HL-60/S4 (cell line): Measurements from ENCODE around the gene INTS7.

ENCODE experiments used
- in situ Hi-C: fragments of 300-500 bp; cut with MboI; formaldehyde crosslinking; loops from 2 replicates; pipeline ENCODE4 v1.14.3; 2022; ENCODE audit warnings: low sequenced_read_pairs

The INTS7 gene, protein sequence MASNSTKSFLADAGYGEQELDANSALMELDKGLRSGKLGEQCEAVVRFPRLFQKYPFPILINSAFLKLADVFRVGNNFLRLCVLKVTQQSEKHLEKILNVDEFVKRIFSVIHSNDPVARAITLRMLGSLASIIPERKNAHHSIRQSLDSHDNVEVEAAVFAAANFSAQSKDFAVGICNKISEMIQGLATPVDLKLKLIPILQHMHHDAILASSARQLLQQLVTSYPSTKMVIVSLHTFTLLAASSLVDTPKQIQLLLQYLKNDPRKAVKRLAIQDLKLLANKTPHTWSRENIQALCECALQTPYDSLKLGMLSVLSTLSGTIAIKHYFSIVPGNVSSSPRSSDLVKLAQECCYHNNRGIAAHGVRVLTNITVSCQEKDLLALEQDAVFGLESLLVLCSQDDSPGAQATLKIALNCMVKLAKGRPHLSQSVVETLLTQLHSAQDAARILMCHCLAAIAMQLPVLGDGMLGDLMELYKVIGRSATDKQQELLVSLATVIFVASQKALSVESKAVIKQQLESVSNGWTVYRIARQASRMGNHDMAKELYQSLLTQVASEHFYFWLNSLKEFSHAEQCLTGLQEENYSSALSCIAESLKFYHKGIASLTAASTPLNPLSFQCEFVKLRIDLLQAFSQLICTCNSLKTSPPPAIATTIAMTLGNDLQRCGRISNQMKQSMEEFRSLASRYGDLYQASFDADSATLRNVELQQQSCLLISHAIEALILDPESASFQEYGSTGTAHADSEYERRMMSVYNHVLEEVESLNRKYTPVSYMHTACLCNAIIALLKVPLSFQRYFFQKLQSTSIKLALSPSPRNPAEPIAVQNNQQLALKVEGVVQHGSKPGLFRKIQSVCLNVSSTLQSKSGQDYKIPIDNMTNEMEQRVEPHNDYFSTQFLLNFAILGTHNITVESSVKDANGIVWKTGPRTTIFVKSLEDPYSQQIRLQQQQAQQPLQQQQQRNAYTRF

GRCh38 chr1:212035123-212035834 lies at the start of gene INTS7, which contains the start of gene DTL:
INTS7 (minus strand) TSS chr1:212035557; CDS start chr1:212035437, 120 bp downstream.
DTL (plus strand) TSS chr1:212035748; CDS start chr1:212035891, 143 bp downstream.
- in situ Hi-C loops, result loop anchor here (25.0 kb wide), 1 partner anchor 348 kb away; the partner anchor contains the start of gene NEK2

DNA sequence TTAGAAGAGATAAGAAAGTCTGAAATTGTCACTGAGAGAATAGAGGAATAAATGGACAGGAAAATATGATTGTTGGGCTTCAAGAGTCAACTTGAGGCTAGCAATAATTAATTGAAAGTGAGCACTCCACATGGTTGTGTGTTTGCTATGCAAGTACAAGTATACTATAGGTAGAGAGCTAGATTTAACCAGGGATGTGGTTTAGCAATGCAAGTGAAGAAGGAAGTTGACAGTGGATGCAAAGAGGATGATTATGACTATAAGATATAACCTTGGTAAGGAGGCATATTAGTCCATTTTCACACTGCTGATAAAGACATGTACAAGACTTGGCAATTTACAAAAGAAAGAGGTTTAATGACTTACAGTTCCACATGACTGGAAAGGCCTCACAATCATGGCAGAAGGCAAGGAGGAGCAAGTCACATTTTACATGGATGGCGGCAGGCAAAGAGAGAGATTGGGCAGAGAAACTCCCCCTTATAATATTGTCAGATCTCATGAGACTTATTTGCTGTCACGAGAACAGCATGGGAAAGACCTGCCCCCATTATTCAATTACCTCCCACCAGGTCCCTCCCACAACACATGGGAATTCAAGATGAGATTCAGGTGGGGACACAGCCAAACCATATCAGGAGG lies 47.5 kb upstream of the INTS7 start:
- in situ Hi-C loops, result no loop called here

GRCh38 chr1:212078826-212079225 lies 43.5 kb upstream of the INTS7 start:
- in situ Hi-C loops, result no loop called here

- in situ Hi-C loops, result no loop called here
Measured at GRCh38 chr1:212077028-212077427, 41.7 kb upstream of the INTS7 start.

DNA sequence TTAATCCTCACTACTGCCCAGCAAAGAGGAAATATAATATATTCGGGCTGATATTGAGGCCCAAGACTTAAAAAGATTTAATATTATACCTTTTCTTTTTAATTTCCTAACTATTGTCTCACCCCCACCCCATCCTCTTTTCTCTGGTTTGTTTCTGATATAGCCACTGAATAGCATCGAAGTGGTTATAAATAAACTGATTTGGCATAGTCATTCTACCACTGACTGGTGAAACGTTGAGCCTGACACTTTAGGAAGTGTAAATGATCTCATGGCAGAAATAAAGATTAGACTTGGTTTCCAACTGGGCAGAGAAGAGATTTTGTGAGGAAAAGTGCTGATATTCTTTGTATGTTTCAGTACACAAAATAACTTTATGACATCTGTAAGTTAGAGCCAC lies 39.5 kb upstream of the INTS7 start:
- in situ Hi-C loops, result no loop called here

GRCh38 chr1:212074313-212074712 lies 39.0 kb upstream of the INTS7 start:
- in situ Hi-C loops, result no loop called here

- in situ Hi-C loops, result no loop called here
Measured at GRCh38 chr1:212073490-212073889, 38.1 kb upstream of the INTS7 start.

GRCh38 chr1:212072047-212072446 lies 36.7 kb upstream of the INTS7 start:
- in situ Hi-C loops, result no loop called here

- in situ Hi-C loops, result no loop called here
Measured at GRCh38 chr1:212070720-212071302, 35.5 kb upstream of the INTS7 start.

DNA sequence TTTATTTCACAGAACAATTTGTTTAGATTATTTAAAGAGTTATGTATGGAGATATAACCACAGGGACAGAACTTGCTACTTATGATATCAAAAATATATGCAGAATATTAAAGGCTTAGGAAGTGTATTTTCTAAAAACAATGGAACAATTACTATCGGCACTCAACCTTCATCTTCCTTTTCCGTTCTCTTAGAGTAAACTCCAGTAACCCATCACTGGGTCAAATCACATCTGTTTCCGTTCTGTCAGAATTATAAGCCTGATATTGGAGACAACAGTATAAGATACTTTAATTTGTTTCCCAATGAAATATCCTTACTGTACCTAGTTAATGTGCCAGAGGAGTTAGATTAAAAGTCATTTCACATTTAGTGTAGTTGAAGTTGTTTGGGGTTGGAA lies 32.4 kb upstream of the INTS7 start:
- in situ Hi-C loops, result loop anchor here (10.0 kb wide), 1 partner anchor 387 kb away; no protein-coding TSS in a partner anchor

- in situ Hi-C loops, result loop anchor here (10.0 kb wide), 1 partner anchor 392 kb away; no protein-coding TSS in a partner anchor
Measured at GRCh38 chr1:212062832-212063438, 27.6 kb upstream of the INTS7 start.

DNA sequence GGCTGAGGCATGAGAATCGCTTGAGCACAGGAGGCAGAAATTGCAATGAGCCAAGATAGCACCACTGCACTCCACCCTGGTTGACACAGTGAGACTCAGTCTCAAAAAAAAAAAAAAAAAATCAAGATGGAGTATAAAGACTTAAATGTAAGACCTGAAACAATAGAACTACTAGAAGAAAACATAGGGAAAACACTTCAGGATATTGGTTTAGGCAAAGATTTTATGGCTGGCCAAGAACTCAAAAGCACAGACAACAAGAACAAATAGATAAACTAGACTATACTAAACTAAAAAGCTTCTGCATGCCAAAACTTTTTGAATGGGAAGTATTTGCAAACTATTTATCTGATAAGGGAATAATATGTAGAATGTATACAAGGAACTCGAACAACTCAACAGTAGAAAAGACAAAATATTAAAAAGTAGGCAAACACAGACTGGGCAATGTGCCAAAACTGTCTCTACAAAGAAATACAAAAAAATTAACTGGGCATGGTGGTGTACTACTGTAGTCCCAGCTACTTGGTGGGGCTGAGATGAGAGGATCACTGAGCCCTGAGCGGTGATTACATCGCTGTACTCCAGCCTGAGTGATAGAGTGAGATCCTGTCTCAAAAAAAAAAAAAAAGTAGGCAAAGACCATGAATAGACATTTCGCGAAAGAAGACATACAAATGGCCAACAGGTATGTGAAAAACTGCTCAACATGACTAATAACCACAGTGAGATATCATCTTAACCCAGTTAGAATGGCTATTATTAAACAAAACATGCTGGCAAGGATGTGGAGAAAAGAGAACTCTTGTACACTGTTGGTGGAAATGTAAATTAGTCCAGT lies 25.5 kb upstream of the INTS7 start:
- in situ Hi-C loops, result loop anchor here (10.0 kb wide), 1 partner anchor 394 kb away; no protein-coding TSS in a partner anchor

DNA sequence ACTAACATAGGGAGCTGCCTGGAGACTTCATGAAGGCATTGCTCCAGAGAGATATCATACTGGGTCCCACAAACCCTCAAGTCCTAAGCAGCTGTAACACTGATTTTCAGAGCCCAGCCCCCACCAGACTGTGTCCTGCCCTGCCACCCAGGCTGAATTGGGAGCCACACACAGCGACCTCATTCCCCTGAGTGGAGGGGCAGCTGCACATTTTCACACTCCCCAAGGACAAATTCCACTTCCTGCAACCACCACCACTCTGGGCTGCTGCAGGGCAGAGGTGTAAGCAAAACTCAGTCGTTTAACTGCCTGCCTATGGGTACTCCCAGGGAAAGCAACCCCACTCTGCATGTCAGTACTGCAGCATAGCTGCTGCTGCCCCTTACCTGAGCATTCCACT lies 20.0 kb upstream of the INTS7 start:
- in situ Hi-C loops, result no loop called here

GRCh38 chr1:212053993-212054392 lies 18.6 kb upstream of the INTS7 start:
- in situ Hi-C loops, result no loop called here

- in situ Hi-C loops, result loop anchor here (25.0 kb wide), 1 partner anchor 359 kb away; the partner anchor contains the start of gene NEK2
Measured at GRCh38 chr1:212045981-212046380, 10.6 kb upstream of the INTS7 start.

DNA sequence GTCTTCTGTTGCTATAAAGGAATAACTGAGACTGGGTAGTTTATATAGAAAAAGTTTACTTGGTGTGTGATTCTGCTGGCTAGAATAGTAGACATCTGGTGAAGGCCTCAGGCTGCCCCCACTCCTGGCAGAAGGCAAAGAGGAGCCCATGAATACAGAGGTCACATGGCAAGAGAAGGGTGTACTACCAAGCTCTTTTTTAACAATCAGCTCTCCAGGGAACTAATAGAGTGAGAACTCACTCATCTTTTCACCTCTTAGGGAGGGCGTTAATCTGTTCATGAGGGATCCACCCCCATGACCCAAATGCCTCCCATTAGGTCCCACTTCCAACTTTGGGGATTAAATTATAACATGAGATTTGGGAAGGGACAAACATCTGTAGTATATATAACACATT lies 9.5 kb upstream of the INTS7 start:
- in situ Hi-C loops, result loop anchor here (25.0 kb wide), 1 partner anchor 358 kb away; the partner anchor contains the start of gene NEK2

DNA sequence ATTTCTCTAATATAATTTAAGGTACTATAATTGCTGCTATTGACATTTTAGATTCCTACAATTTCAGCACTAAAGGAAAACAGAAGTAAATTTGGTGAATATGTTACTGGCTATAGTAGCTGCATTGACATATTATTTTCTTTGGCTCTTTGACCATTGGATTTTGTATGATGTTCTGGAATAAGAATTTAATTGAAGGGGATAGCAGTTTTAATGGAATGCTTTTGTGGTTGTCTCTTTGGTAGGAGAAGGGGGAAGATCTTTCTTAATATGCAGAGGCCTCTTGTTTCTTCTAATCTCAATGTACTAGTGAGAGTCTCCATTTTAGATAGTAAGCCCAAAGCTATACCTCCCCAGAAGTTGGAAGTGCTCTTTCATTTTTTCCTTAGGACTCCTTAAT lies 7.1 kb upstream of the INTS7 start:
- in situ Hi-C loops, result loop anchor here (25.0 kb wide), 1 partner anchor 355 kb away; the partner anchor contains the start of gene NEK2
